ENCODE data around the gene EXOC4. TPM values are rescaled to one million over a fixed set of nuclear protein-coding genes. Genes with fewer than 3 reads are reported as not detected.
A peak's percentile ranks its signal among the peaks of the same experiment; 100 is the strongest.

EXOC4 gene
- total RNA-seq, 1 donor from 2014 or later = 94.0 TPM

GRCh38 chr7:134031835-134032617, 779.1 kb downstream of the EXOC4 start:
- H3K36me3 Mint-ChIP-seq (ENCODE audit: low read depth, unreplicated experiment) = peaks cover 4% of the 10 kb centered on the region
- H3K27ac Mint-ChIP-seq (ENCODE audit: unreplicated experiment) = no peak overlapping the region
- no peaks in the 10 kb centered on the region for H3K27me3 Mint-ChIP-seq (ENCODE audit: unreplicated experiment)
- no peak for DNase-seq (ENCODE audit: low spot score)
- H3K4me1 Mint-ChIP-seq (ENCODE audit: unreplicated experiment) = peaks cover 10% of the 10 kb centered on the region
- TF ChIP-seq, protein P1, sequence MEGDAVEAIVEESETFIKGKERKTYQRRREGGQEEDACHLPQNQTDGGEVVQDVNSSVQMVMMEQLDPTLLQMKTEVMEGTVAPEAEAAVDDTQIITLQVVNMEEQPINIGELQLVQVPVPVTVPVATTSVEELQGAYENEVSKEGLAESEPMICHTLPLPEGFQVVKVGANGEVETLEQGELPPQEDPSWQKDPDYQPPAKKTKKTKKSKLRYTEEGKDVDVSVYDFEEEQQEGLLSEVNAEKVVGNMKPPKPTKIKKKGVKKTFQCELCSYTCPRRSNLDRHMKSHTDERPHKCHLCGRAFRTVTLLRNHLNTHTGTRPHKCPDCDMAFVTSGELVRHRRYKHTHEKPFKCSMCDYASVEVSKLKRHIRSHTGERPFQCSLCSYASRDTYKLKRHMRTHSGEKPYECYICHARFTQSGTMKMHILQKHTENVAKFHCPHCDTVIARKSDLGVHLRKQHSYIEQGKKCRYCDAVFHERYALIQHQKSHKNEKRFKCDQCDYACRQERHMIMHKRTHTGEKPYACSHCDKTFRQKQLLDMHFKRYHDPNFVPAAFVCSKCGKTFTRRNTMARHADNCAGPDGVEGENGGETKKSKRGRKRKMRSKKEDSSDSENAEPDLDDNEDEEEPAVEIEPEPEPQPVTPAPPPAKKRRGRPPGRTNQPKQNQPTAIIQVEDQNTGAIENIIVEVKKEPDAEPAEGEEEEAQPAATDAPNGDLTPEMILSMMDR (IDR thresholded peaks at IDR 0.05; ENCODE audit: unreplicated experiment) = peak; percentile 20
- no peak overlapping the region for H3K4me3 Mint-ChIP-seq (ENCODE audit: unreplicated experiment)
- no peaks in the 10 kb centered on the region for H3K9me3 Mint-ChIP-seq (ENCODE audit: unreplicated experiment)

GRCh38 chr7:134034652-134035051, 781.8 kb downstream of the EXOC4 start:
- Mint-ChIP-seq H3K27me3 (ENCODE audit: unreplicated experiment) (no peaks in the 10 kb centered on the region), H3K4me3 (ENCODE audit: unreplicated experiment) (no peak overlapping the region), H3K9me3 (ENCODE audit: unreplicated experiment) (no peaks in the 10 kb centered on the region), H3K36me3 (ENCODE audit: low read depth, unreplicated experiment) (no peaks in the 10 kb centered on the region), H3K4me1 (ENCODE audit: unreplicated experiment) (peaks cover 10% of the 10 kb centered on the region), H3K27ac (ENCODE audit: unreplicated experiment) (no peak overlapping the region)
- TF ChIP-seq, protein P1 (IDR thresholded peaks at IDR 0.05; ENCODE audit: unreplicated experiment) = no peak
- DNase-seq (ENCODE audit: low spot score) = no peak

- peaks cover 10% of the 10 kb centered on the region for H3K4me1 Mint-ChIP-seq (ENCODE audit: unreplicated experiment)
- H3K27me3 Mint-ChIP-seq (ENCODE audit: unreplicated experiment) = no peaks in the 10 kb centered on the region
- H3K36me3 Mint-ChIP-seq (ENCODE audit: low read depth, unreplicated experiment) = no peaks in the 10 kb centered on the region
- no peak overlapping the region for H3K4me3 Mint-ChIP-seq (ENCODE audit: unreplicated experiment)
- H3K9me3 Mint-ChIP-seq (ENCODE audit: unreplicated experiment) = no peaks in the 10 kb centered on the region
- H3K27ac Mint-ChIP-seq (ENCODE audit: unreplicated experiment) = no peak overlapping the region
- TF ChIP-seq, protein P1 (IDR thresholded peaks at IDR 0.05; ENCODE audit: unreplicated experiment) = no peak
- no peak for DNase-seq (ENCODE audit: low spot score)
These were observed 785.1 kb downstream of the EXOC4 start for GRCh38 chr7:134037991-134038390.

DNA sequence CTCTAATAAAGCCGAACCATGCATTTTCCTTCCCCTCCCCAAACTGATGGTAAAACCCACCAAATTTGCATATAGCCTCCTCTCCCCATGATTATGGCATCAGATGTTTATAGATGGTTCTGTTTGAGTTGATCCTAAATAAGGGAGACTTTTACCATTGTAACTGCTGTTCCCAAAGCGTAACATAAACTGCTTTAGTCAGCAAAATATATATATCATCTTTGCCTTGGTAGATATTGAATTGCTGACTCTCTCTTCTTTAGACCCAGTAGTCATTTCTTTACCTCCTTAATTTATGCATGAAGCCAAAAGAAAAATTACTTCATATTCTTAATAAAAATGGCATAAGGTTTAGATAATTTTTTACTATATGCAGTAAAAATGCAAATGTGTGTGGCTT, 788.1 kb downstream of the EXOC4 start:
- Mint-ChIP-seq H3K4me1 (ENCODE audit: unreplicated experiment) (peaks cover 3% of the 10 kb centered on the region), H3K4me3 (ENCODE audit: unreplicated experiment) (no peak overlapping the region), H3K27me3 (ENCODE audit: unreplicated experiment) (peaks cover 2% of the 10 kb centered on the region), H3K27ac (ENCODE audit: unreplicated experiment) (no peak overlapping the region), H3K36me3 (ENCODE audit: low read depth, unreplicated experiment) (no peaks in the 10 kb centered on the region), H3K9me3 (ENCODE audit: unreplicated experiment) (no peaks in the 10 kb centered on the region)
- TF ChIP-seq, protein P1 (IDR thresholded peaks at IDR 0.05; ENCODE audit: unreplicated experiment) = no peak
- no peak for DNase-seq (ENCODE audit: low spot score)

DNA sequence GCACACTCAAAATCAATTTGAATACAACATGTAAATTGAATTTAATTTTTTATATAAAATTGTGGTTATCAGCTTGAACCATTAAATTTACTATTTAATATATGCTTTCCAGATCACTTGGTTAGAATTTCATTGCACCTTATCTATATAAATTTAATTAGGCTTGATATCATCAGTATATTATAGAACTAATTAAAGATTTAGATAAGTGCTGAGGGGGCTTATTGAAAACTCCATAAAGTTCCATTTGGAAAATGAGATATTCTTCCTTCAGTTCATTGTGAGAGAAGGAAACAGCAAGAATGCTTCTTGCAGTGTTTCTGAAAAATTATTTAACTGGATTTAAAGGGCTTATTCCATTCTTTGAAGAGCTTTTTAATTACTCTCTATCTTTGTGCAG, 788.6 kb downstream of the EXOC4 start:
- H3K27me3 Mint-ChIP-seq (ENCODE audit: unreplicated experiment) = peaks cover 2% of the 10 kb centered on the region
- TF ChIP-seq, protein P1 (IDR thresholded peaks at IDR 0.05; ENCODE audit: unreplicated experiment) = no peak
- H3K4me1 Mint-ChIP-seq (ENCODE audit: unreplicated experiment) = no peaks in the 10 kb centered on the region
- DNase-seq (ENCODE audit: low spot score) = no peak
- H3K4me3 Mint-ChIP-seq (ENCODE audit: unreplicated experiment) = no peak overlapping the region
- H3K27ac Mint-ChIP-seq (ENCODE audit: unreplicated experiment) = no peak overlapping the region
- H3K9me3 Mint-ChIP-seq (ENCODE audit: unreplicated experiment) = no peaks in the 10 kb centered on the region
- H3K36me3 Mint-ChIP-seq (ENCODE audit: low read depth, unreplicated experiment) = no peaks in the 10 kb centered on the region
